Prostate gland (tissue), 2 donors: Measurements from ENCODE around the gene CD3E.

ENCODE experiments used
- CTCF ChIP-seq, 4 experiments: fragments of 200-600 bp in 2 of 4; fragments of 450-650 bp in 2 of 4; sonication (generic) in 2 of 4; IDR thresholded peaks; 1 replicate in 3 of 4; 2 replicates in 1 of 4; pipeline ENCODE4 v1.5.1; 2016 to 2019; ENCODE audit warnings: antibody characterized with exemption in 4 of 4, mild to moderate bottlenecking in 2 of 4, moderate library complexity in 2 of 4
- POLR2A ChIP-seq: fragments of 450-650 bp; IDR thresholded peaks from one replicate; pipeline ENCODE4 v1.6.1; 2016; ENCODE audit warnings: antibody characterized with exemption, mild to moderate bottlenecking
- POLR2AphosphoS5 ChIP-seq: sonication (generic); formaldehyde crosslinking; IDR thresholded peaks from one replicate; pipeline ENCODE4 v1.6.1; 2017; ENCODE audit warnings: antibody characterized with exemption

GRCh38 chr11:118339281-118339961 lies 34.9 kb downstream of the CD3E start:
- no peak for TF ChIP-seq POLR2A
- TF ChIP-seq CTCF (IDR thresholded peaks at IDR 0.05) = no peak
- no peak for TF ChIP-seq POLR2AphosphoS5
